ENCODE measurements around the gene ODAM.
"Not testable (repeated sequence)": the region's sequence is repeated elsewhere in the genome, so short reads cannot be mapped to it uniquely, and the experiment has no call there.

- not testable (repeated sequence) for TF ChIP-seq WT1, CTCF, ZNF10, ZNF549 (tag by site-specific recombination; IDR thresholded peaks at IDR 0.05)
These were observed 26.3 kb downstream of the ODAM start for GRCh38 chr4:70221818-70222217.

Data from HEK293 (cell line).